Hepatocyte (in vitro differentiated cells): ENCODE measurements around the gene PTPRO. TPM values are rescaled to one million over a fixed set of nuclear protein-coding genes. Genes with fewer than 3 reads are reported as not detected.

Experiments
- DNase-seq: peaks from one replicate; pipeline ENCODE4 v3.0.0-alpha.2; 2016; ENCODE audit warnings: low spot score
- H2AFZ ChIP-seq: fragments of 200-600 bp; sonication (generic); 2 replicates; pipeline ENCODE4 v1.6.0; 2016; ENCODE audit warnings: antibody characterized with exemption, mild to moderate bottlenecking
- H3K27ac ChIP-seq: fragments of 200-600 bp; sonication (generic); 2 replicates; pipeline ENCODE4 v1.5.1; 2016; ENCODE audit warnings: mild to moderate bottlenecking
- H3K27me3 ChIP-seq: fragments of 200-600 bp; sonication (generic); 2 replicates; pipeline ENCODE4 v1.6.1; 2016
- H3K36me3 ChIP-seq: fragments of 200-600 bp; sonication (generic); replicated peaks from 2 replicates; pipeline ENCODE4 v1.5.1; 2016; ENCODE audit warnings: low read depth; ENCODE audit not compliant: insufficient read depth
- H3K4me1 ChIP-seq: fragments of 200-600 bp; sonication (generic); 2 replicates; pipeline ENCODE4 v1.5.1; 2016; ENCODE audit warnings: mild to moderate bottlenecking, moderate library complexity; ENCODE audit not compliant: insufficient read depth
- H3K4me2 ChIP-seq: fragments of 200-600 bp; sonication (generic); 2 replicates; pipeline ENCODE4 v1.6.0; 2016
- H3K4me3 ChIP-seq: fragments of 200-600 bp; sonication (generic); 2 replicates; pipeline ENCODE4 v1.5.1; 2016; ENCODE audit warnings: mild to moderate bottlenecking
- H3K79me2 ChIP-seq: fragments of 200-600 bp; sonication (generic); 2 replicates; pipeline ENCODE4 v1.6.0; 2017; ENCODE audit warnings: mild to moderate bottlenecking
- H3K9me2 ChIP-seq: fragments of 200-600 bp; sonication (generic); replicated peaks from 2 replicates; pipeline ENCODE4 v1.6.0; 2017; ENCODE audit warnings: mild to moderate bottlenecking; ENCODE audit not compliant: insufficient read depth
- H3K9me3 ChIP-seq: fragments of 200-600 bp; sonication (generic); 2 replicates; pipeline ENCODE4 v1.5.1; 2016; ENCODE audit warnings: low read depth, mild to moderate bottlenecking
- H4K20me1 ChIP-seq: fragments of 200-600 bp; sonication (generic); 2 replicates; pipeline ENCODE4 v1.6.0; 2016; ENCODE audit warnings: mild to moderate bottlenecking; ENCODE audit not compliant: insufficient read depth, poor library complexity, severe bottlenecking
- CTCF ChIP-seq: fragments of 200-600 bp; sonication (generic); IDR thresholded peaks from 2 replicates; pipeline ENCODE4 v1.5.1; 2016; ENCODE audit warnings: antibody characterized with exemption, mild to moderate bottlenecking; ENCODE audit not compliant: poor library complexity
- EZH2 ChIP-seq: fragments of 200-600 bp; sonication (generic); IDR thresholded peaks from 2 replicates; pipeline ENCODE4 v1.6.1; 2016; ENCODE audit warnings: antibody characterized with exemption, mild to moderate bottlenecking, borderline replicate concordance
- EZH2phosphoT487 ChIP-seq: fragments of 200-600 bp; sonication (generic); IDR thresholded peaks from one replicate; pipeline ENCODE4 v1.6.1; 2018; ENCODE audit warnings: antibody characterized with exemption, mild to moderate bottlenecking, low read depth, moderate library complexity; ENCODE audit not compliant: unreplicated experiment, severe bottlenecking
- WGBS: methylation state at CpG from one replicate; pipeline ENCODE4 v1.1.6; 2016; ENCODE audit warnings: low lambda C conversion rate; ENCODE audit errors: missing lambda C conversion rate; 5-methylcytosine and 5-hydroxymethylcytosine counted together
- polyA plus RNA-seq: library from polyadenylated mRNA; unstranded; fragments of >200 nt; fragmentation: Nextera tagmentation; extraction: Ambion mirVana; gene quantifications from 2 replicates; pipeline ENCODE4 v1.2.1, GENCODE V29; 2016
- total RNA-seq: library from RNA; depleted of rRNA; stranded (reverse); fragments of >200 nt; gene quantifications from 2 replicates; pipeline ENCODE4 v1.2.3, GENCODE V29; 2014

The PTPRO gene
- total and polyA plus RNA-seq, 2 experiments from 2014 or later: 0.60 to 0.65 TPM

- no peaks in the 10 kb centered on the region for H3K79me2 ChIP-seq
- no peak overlapping the region for H3K4me2 ChIP-seq
- no peaks in the 10 kb centered on the region for H3K4me1 ChIP-seq
- 70% methylated on average over 1 of the region's 1 CpG for WGBS
- no peak overlapping the region for H3K4me3 ChIP-seq
- no peaks in the 10 kb centered on the region for H3K36me3 ChIP-seq
- H3K9me3 ChIP-seq: no peaks in the 10 kb centered on the region
- no peaks in the 10 kb centered on the region for H4K20me1 ChIP-seq
- no peak overlapping the region for H2AFZ ChIP-seq
- no peak overlapping the region for H3K27ac ChIP-seq
- H3K27me3 ChIP-seq: no peaks in the 10 kb centered on the region
- no peak for TF ChIP-seq EZH2phosphoT487
- no peak for TF ChIP-seq CTCF
- TF ChIP-seq EZH2: no peak
- DNase-seq: no peak
- H3K9me2 ChIP-seq: no peaks in the 10 kb centered on the region
Measured at GRCh38 chr12:15289192-15289591, 33.1 kb upstream of the PTPRO start.

GRCh38 chr12:15293731-15294130 lies 28.6 kb upstream of the PTPRO start:
- Histone ChIP-seq H3K9me3 (no peaks in the 10 kb centered on the region), H3K4me2 (no peak overlapping the region), H3K4me3 (no peak overlapping the region), H2AFZ (no peak overlapping the region), H3K4me1 (no peaks in the 10 kb centered on the region), H3K27ac (no peak overlapping the region), H3K79me2 (no peaks in the 10 kb centered on the region), H3K9me2 (no peaks in the 10 kb centered on the region), H3K27me3 (no peaks in the 10 kb centered on the region), H4K20me1 (no peaks in the 10 kb centered on the region), H3K36me3 (no peaks in the 10 kb centered on the region)
- no peak for TF ChIP-seq EZH2
- TF ChIP-seq CTCF: no peak
- TF ChIP-seq EZH2phosphoT487: no peak
- no peak for DNase-seq
- 87% methylated on average over 3 of the region's 3 CpGs for WGBS

- Histone ChIP-seq H3K27ac (no peak overlapping the region), H3K4me3 (no peak overlapping the region), H3K4me2 (no peak overlapping the region), H2AFZ (no peak overlapping the region), H3K36me3 (no peaks in the 10 kb centered on the region), H3K27me3 (no peaks in the 10 kb centered on the region), H3K9me3 (no peaks in the 10 kb centered on the region), H3K9me2 (no peaks in the 10 kb centered on the region), H3K79me2 (no peaks in the 10 kb centered on the region), H4K20me1 (no peaks in the 10 kb centered on the region), H3K4me1 (no peaks in the 10 kb centered on the region)
- TF ChIP-seq EZH2phosphoT487 (no peak), CTCF (no peak), EZH2 (no peak)
- no peak for DNase-seq
- WGBS: 84% methylated on average over 2 of the region's 2 CpGs
Measured at GRCh38 chr12:15299947-15300346, 22.4 kb upstream of the PTPRO start.

- no peaks in the 10 kb centered on the region for H3K4me1 ChIP-seq
- no peak overlapping the region for H3K4me2 ChIP-seq
- no peak overlapping the region for H3K4me3 ChIP-seq
- no peaks in the 10 kb centered on the region for H3K36me3 ChIP-seq
- no peaks in the 10 kb centered on the region for H3K27me3 ChIP-seq
- no peak for DNase-seq
- H2AFZ ChIP-seq: no peak overlapping the region
- H3K9me2 ChIP-seq: no peaks in the 10 kb centered on the region
- WGBS: 96% methylated on average over 2 of the region's 2 CpGs
- H3K9me3 ChIP-seq: no peaks in the 10 kb centered on the region
- no peak for TF ChIP-seq CTCF
- no peak for TF ChIP-seq EZH2
- no peak overlapping the region for H3K27ac ChIP-seq
- no peaks in the 10 kb centered on the region for H3K79me2 ChIP-seq
- H4K20me1 ChIP-seq: no peaks in the 10 kb centered on the region
Measured at GRCh38 chr12:15304296-15304695, 18.0 kb upstream of the PTPRO start.
